K562 (cell line): Measurements from ENCODE around the gene CNIH1. TPM values are rescaled to one million over a fixed set of nuclear protein-coding genes. Genes with fewer than 3 reads are reported as not detected.

Experiments
- ATAC-seq: fragments of 200-7000 bp; cut with Tn5 transposase; 3 replicates; pipeline ENCODE4 v1.9.1; 2020; ENCODE audit warnings: moderate library complexity
- BruUV-seq: library from RNA; stranded (reverse); fragments of 400-500 nt; replicated peaks from 2 replicates; lab custom pipeline; 2021; lab: Mats Ljungman, UMichigan
- CTCF ChIA-PET: fragments of 300-600 bp; formaldehyde crosslinking; extraction: SDS; loops from one replicate; lab custom pipeline; 2021; ENCODE audit warnings: low intra/inter-chr PET ratio; lab: Yijun Ruan, JAX
- POLR2A ChIA-PET: fragments of 300-600, 350-650 bp; sonication (Branson Sonifier 250); formaldehyde crosslinking; extraction: SDS; loops from one replicate; lab custom pipeline; 2021; ENCODE audit warnings: antibody characterized with exemption, inconsistent platforms; lab: Yijun Ruan, JAX
- DNase-seq, 4 experiments: peaks; one replicate each; pipeline versions ENCODE4 v3.0.0 to v3.0.0-alpha.2; 2011 to 2018; ENCODE audit warnings: low spot score in 3 of 4, mixed read lengths in 3 of 4; ENCODE audit errors: extremely low read depth in 1 of 4
- FAIRE-seq: peaks from 2 replicates; lab custom pipeline; 2011; peaks lifted over from hg19 to GRCh38; lab: Jason Lieb, UNC
- H2AFZ ChIP-seq: 2 replicates; pipeline ENCODE4 v1.6.0; 2011; ENCODE audit warnings: low read depth, low read length, control low read depth, inconsistent platforms
- H3K27ac ChIP-seq: fragments of 200-600 bp; 3 replicates; pipeline ENCODE4 v1.8.0; 2011; ENCODE audit warnings: low read depth, mild to moderate bottlenecking, control low read depth, inconsistent platforms, low read length, moderate library complexity, mixed read lengths; ENCODE audit errors: extremely low read depth
- H3K27me3 ChIP-seq, 2 experiments: fragments of 300-600 bp in 1 of 2; 2 replicates in 1 of 2; 3 replicates in 1 of 2; pipeline versions ENCODE4 v1.6.0 to v1.8.0; 2011; ENCODE audit warnings: inconsistent platforms in 2 of 2, low read length in 2 of 2, mild to moderate bottlenecking in 1 of 2, mixed read lengths in 1 of 2, moderate library complexity in 1 of 2; ENCODE audit not compliant: control insufficient read depth in 2 of 2, insufficient read depth in 2 of 2
- H3K36me3 ChIP-seq: fragments of 300-600 bp; 3 replicates; pipeline ENCODE4 v1.8.0; 2011; ENCODE audit warnings: mild to moderate bottlenecking, low read length, inconsistent platforms; ENCODE audit not compliant: control insufficient read depth, insufficient read depth
- H3K4me1 ChIP-seq, 2 experiments: fragments of 200-600 bp in 1 of 2; replicated peaks in 1 of 2; 2 replicates in 1 of 2; 3 replicates in 1 of 2; pipeline versions ENCODE4 v1.5.1 to v1.8.0; 2011; ENCODE audit warnings: inconsistent platforms in 2 of 2, low read length in 2 of 2, mild to moderate bottlenecking in 1 of 2, mixed read lengths in 1 of 2, moderate library complexity in 1 of 2; ENCODE audit not compliant: control insufficient read depth in 2 of 2, insufficient read depth in 2 of 2
- H3K4me2 ChIP-seq: 2 replicates; pipeline ENCODE4 v1.6.1; 2011; ENCODE audit warnings: low read length, control low read depth, inconsistent platforms, mixed read lengths; ENCODE audit not compliant: insufficient read depth
- H3K4me3 ChIP-seq: fragments of 200-600 bp; sonication (generic), shearing (Covaris generic); 2 replicates; pipeline ENCODE4 v1.5.1; 2016; ENCODE audit warnings: control low read depth, inconsistent platforms
- H3K79me2 ChIP-seq: fragments of 200-600 bp; 3 replicates; pipeline ENCODE4 v1.8.0; 2011; ENCODE audit warnings: low read length, inconsistent platforms; ENCODE audit not compliant: control insufficient read depth, insufficient read depth
- H3K9ac ChIP-seq, 2 experiments: 2 replicates each; pipeline versions ENCODE4 v1.6.0 to v1.6.1; 2011; ENCODE audit warnings: low read depth in 2 of 2, low read length in 2 of 2, control low read depth in 1 of 2, inconsistent platforms in 1 of 2, mild to moderate bottlenecking in 1 of 2, mixed read lengths in 1 of 2; ENCODE audit not compliant: insufficient read depth in 1 of 2
- H3K9me1 ChIP-seq: one replicate; pipeline ENCODE4 v1.6.0; 2011; ENCODE audit warnings: inconsistent platforms, mild to moderate bottlenecking, low read length, moderate library complexity; ENCODE audit not compliant: control insufficient read depth, insufficient read depth
- H3K9me3 ChIP-seq: replicated peaks from 2 replicates; pipeline ENCODE4 v1.5.1; 2011; ENCODE audit warnings: low read depth, low read length, inconsistent platforms; ENCODE audit not compliant: control insufficient read depth, insufficient read depth
- H4K20me1 ChIP-seq: replicated peaks from 2 replicates; pipeline ENCODE4 v1.6.1; 2011; ENCODE audit warnings: low read length, inconsistent platforms, mixed read lengths; ENCODE audit not compliant: control insufficient read depth, insufficient read depth
- ARID1B ChIP-seq: fragments of 450-650 bp; IDR thresholded peaks from 2 replicates; pipeline ENCODE4 v1.6.1; 2016; ENCODE audit warnings: antibody characterized with exemption, mild to moderate bottlenecking, inconsistent platforms
- C11orf30 ChIP-seq: fragments of 450-650 bp; IDR thresholded peaks from 2 replicates; pipeline ENCODE4 v1.6.1; 2016; ENCODE audit warnings: low read depth, mild to moderate bottlenecking
- FOXA3 ChIP-seq, 2 experiments: fragments of 450-650 bp in 1 of 2; sonication (generic) in 1 of 2; formaldehyde crosslinking; IDR thresholded peaks in 1 of 2; conservative IDR thresholded peaks in 1 of 2; 2 replicates each; pipeline versions ENCODE4 v1.4.0 to v1.8.0; 2020 to 2022; ENCODE audit warnings: mild to moderate bottlenecking in 2 of 2, missing genetic modification reagents in 1 of 2
- HDAC8 ChIP-seq: fragments of 450-650 bp; IDR thresholded peaks from 2 replicates; pipeline ENCODE4 v1.6.1; 2016; ENCODE audit warnings: mild to moderate bottlenecking, missing genetic modification characterization, moderate library complexity, missing compliant biosample characterization
- TEAD4 ChIP-seq, 2 experiments: sonication (generic) in 1 of 2; formaldehyde crosslinking in 1 of 2; IDR thresholded peaks; 2 replicates each; pipeline versions ENCODE4 v1.6.1 to v1.8.0; 2012 to 2022; ENCODE audit warnings: borderline replicate concordance in 1 of 2, inconsistent platforms in 1 of 2, low read length in 1 of 2, mild to moderate bottlenecking in 1 of 2, missing genetic modification reagents in 1 of 2
- ZNF316 ChIP-seq: fragments of 450-650 bp; IDR thresholded peaks from 2 replicates; pipeline ENCODE4 v1.6.1; 2016
- WGBS: fragments of 100-300 bp; shearing (Covaris generic); methylation state at CpG from one replicate; pipeline ENCODE4 v1.1.6; 2016; ENCODE audit warnings: low coverage, mixed read lengths; ENCODE audit not compliant: insufficient coverage; ENCODE audit errors: missing lambda C conversion rate; 5-methylcytosine and 5-hydroxymethylcytosine counted together
- in situ Hi-C: fragments of 300-500 bp; cut with MboI; formaldehyde crosslinking; loops from 4 replicates; pipeline ENCODE4 v1.15.0; 2018; ENCODE audit warnings: inconsistent platforms, mixed read lengths
- intact Hi-C: fragments of 100-400 bp; cut with micrococcal nuclease; formaldehyde crosslinking; loops from 2 replicates; pipeline ENCODE4 v1.14.2; 2022
- polyA plus RNA-seq, 8 experiments: library from polyadenylated mRNA; depleted of rRNA in 4 of 8; stranded (reverse) in 5 of 8; unstranded in 3 of 8; fragments of >200 nt; fragmentation: Nextera tagmentation in 2 of 8; fragmentation: Illumina TruSeq in 1 of 8; extraction: Ambion mirVana in 2 of 8; extraction: Trizol in 1 of 8; gene quantifications; 2 replicates each; pipeline versions ENCODE4 v1.2.1 to v1.2.3, GENCODE V29; 2011 to 2014; ENCODE audit warnings: inconsistent platforms in 1 of 8, missing spikeins in 1 of 8
- total RNA-seq, 7 experiments: library from RNA; depleted of rRNA in 6 of 7; stranded (reverse); fragments of >200 nt in 6 of 7; fragmentation: Illumina TruSeq in 2 of 7; extraction: Trizol in 2 of 7; gene quantifications; 2 replicates each; pipeline versions ENCODE4 v1.2.1 to v1.2.3, GENCODE V29; 2011 to 2021; ENCODE audit warnings: low replicate concordance in 1 of 7

The CNIH1 gene
- total and polyA plus RNA-seq, 9 of the 15 experiments (the other 6 are each of a cell fraction or from before 2014, with no cell fraction given) = 13.9 to 283 (median 77.3) TPM

GRCh38 chr14:54489731-54490444 lies 48.7 kb upstream of the CNIH1 start:
- H3K4me2 ChIP-seq = peak overlapping the region; percentile 89
- in situ Hi-C loops (no loop called here), intact Hi-C loops (loop anchor here (2.0 to 10.0 kb wide), 2 partner anchors 49 to 125 kb away; partner anchors contain the start of gene CNIH1)
- H4K20me1 ChIP-seq = no peaks in the 10 kb centered on the region
- peaks cover 27% of the 10 kb centered on the region for H3K79me2 ChIP-seq
- CTCF ChIA-PET = no interaction called here
- H3K9me3 ChIP-seq = no peaks in the 10 kb centered on the region
- DNase-seq = peak in 2 of 4 experiments; percentile 6 to 30
- H3K36me3 ChIP-seq = no peaks in the 10 kb centered on the region
- peak overlapping the region; percentile 82; the same call in 2 of the 3 replicates for H3K27ac ChIP-seq
- peaks cover 9 to 22% of the 10 kb centered on the region in 2 experiments for H3K4me1 ChIP-seq
- 0 out of 2 replicates have a peak, but pooled peaks have one; percentile 18 for TF ChIP-seq ARID1B
- peak; percentile 85 for TF ChIP-seq ZNF316
- peak; percentile 47 for TF ChIP-seq TEAD4 (IDR thresholded peaks at IDR 0.05; ENCODE audit: low read length)
- TF ChIP-seq TEAD4 (CRISPR knock-in tag; IDR thresholded peaks at IDR 0.05; ENCODE audit: borderline replicate concordance) = no peak
- TF ChIP-seq FOXA3 (CRISPR knock-in tag; conservative IDR thresholded peaks at IDR 0.05 in 1 of 2, IDR thresholded peaks at IDR 0.05 in 1 of 2) = 0 out of 4 replicates have a peak, but pooled peaks of 1 of the 2 experiments have one; percentile 18
- TF ChIP-seq HDAC8 (tag) = no peak
- TF ChIP-seq C11orf30 = peak; percentile 73
- H3K9me1 ChIP-seq = no peaks in the 10 kb centered on the region
- no peak for FAIRE-seq
- H3K27me3 ChIP-seq = no peaks in the 10 kb centered on the region
- H3K9ac ChIP-seq = peak overlapping the region; percentile 70 to 81; a peak in 3 of 4 replicates
- POLR2A ChIA-PET = no interaction called here
- BruUV-seq = no TSS peak
- H2AFZ ChIP-seq = peak overlapping the region; percentile 98
- 32% methylated on average over 2 of the region's 4 CpGs for WGBS
- H3K4me3 ChIP-seq = peak overlapping the region; percentile 88
- ATAC-seq = no peak
